ENCODE data around the gene MTG1. TPM values are rescaled to one million over a fixed set of nuclear protein-coding genes. Genes with fewer than 3 reads are reported as not detected.
"Not testable (repeated sequence)": the region's sequence is repeated elsewhere in the genome, so short reads cannot be mapped to it uniquely, and the experiment has no call there.

MTG1 gene
- total RNA-seq, 1 donor from 2014 or later: 61.2 TPM

- intact Hi-C loops (cut with micrococcal nuclease): no loop called here
Measured at GRCh38 chr10:133396035-133396624, 2.2 kb downstream of the MTG1 start.

- intact Hi-C loops (cut with micrococcal nuclease): no loop called here
Measured at GRCh38 chr10:133397938-133398337, 4.0 kb downstream of the MTG1 start.

GRCh38 chr10:133399123-133399601 is 5.2 kb downstream of the MTG1 start:
- intact Hi-C loops (cut with micrococcal nuclease): no loop called here

- intact Hi-C loops (cut with micrococcal nuclease): no loop called here
Measured at GRCh38 chr10:133400624-133401424, 6.9 kb downstream of the MTG1 start.

- intact Hi-C loops (cut with micrococcal nuclease): no loop called here
Measured at GRCh38 chr10:133401500-133401899, 7.5 kb downstream of the MTG1 start.

GRCh38 chr10:133401981-133402725 is 8.2 kb downstream of the MTG1 start:
- intact Hi-C loops (cut with micrococcal nuclease): no loop called here

- intact Hi-C loops (cut with micrococcal nuclease): no loop called here
Measured at GRCh38 chr10:133403359-133403758, 9.4 kb downstream of the MTG1 start.

- intact Hi-C loops (cut with micrococcal nuclease): no loop called here
Measured at GRCh38 chr10:133403784-133404183, 9.8 kb downstream of the MTG1 start.

GRCh38 chr10:133405272-133405671 is 11.3 kb downstream of the MTG1 start:
- intact Hi-C loops (cut with micrococcal nuclease): no loop called here

GRCh38 chr10:133405844-133406527 is 12.0 kb downstream of the MTG1 start:
- intact Hi-C loops (cut with micrococcal nuclease): no loop called here

- intact Hi-C loops (cut with micrococcal nuclease): no loop called here
Measured at GRCh38 chr10:133411523-133412380, 17.8 kb downstream of the MTG1 start.

- intact Hi-C loops (cut with micrococcal nuclease): no loop called here
Measured at GRCh38 chr10:133412381-133412711, 18.4 kb downstream of the MTG1 start.

GRCh38 chr10:133414401-133414800 is 20.4 kb downstream of the MTG1 start:
- intact Hi-C loops (cut with micrococcal nuclease): not testable (repeated sequence)

GRCh38 chr10:133415752-133416151 is 21.8 kb downstream of the MTG1 start:
- intact Hi-C loops (cut with micrococcal nuclease): no loop called here

GRCh38 chr10:133418289-133418993 is 24.5 kb downstream of the MTG1 start:
- intact Hi-C loops (cut with micrococcal nuclease): no loop called here

- intact Hi-C loops (cut with micrococcal nuclease): no loop called here
Measured at GRCh38 chr10:133419211-133419950, 25.4 kb downstream of the MTG1 start.

GRCh38 chr10:133420028-133420427 is 26.1 kb downstream of the MTG1 start:
- intact Hi-C loops (cut with micrococcal nuclease): no loop called here

- intact Hi-C loops (cut with micrococcal nuclease): no loop called here
Measured at GRCh38 chr10:133420579-133420978, 26.6 kb downstream of the MTG1 start.

All from T-helper 2 cell treated with Interferon-gamma antibody and Interleukin-4, amounts not matched to agents 100 ng/mL and 5 ng/mL, for 36 hours (primary cell).